IPS DF 4.7 (cell line): ENCODE data around the gene ZRANB2.

Experiments used
- DNase-seq: peaks from one replicate; pipeline ENCODE4 v3.0.0-alpha.2; 2013; ENCODE audit warnings: low spot score; ENCODE audit errors: extremely low read depth

Gene ZRANB2

DNA sequence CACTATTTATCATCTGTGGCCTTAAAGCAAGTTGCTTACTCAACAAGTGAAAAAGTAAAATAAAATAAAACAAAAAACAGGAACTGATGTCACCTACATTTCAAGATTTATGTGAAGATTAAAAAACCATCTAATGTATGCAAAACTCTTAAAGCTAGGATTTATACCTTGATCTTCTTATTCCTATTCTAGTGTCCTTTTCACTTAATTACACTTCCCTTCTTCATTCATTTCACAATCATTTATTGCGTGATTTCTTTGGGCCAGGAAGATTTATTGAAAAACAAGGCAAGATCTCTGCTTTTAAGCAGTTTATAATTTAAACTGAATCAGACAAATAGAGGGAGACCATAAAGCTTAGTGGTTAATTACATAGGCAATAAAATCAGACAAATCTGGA is 51.9 kb downstream of the ZRANB2 start:
- DNase-seq, result no peak

DNA sequence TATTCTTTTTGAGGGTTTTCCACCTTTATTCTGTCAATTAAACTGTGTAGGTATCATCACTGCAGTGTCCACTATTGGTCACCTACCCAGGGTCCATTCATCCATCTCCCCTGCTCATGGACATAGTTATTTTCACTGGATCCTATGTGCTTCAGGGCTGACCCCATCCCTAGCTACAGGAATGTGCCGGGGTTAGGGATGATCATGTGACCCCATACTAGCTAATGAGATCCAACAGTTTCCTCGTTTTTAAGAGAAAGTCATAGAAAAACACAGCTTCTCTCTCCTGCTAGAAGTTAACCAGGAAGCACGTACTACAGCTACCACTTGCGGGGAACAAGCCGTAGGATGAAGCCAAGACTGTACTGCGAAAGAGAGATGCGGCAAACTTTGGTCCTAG is 52.8 kb downstream of the ZRANB2 start:
- no peak for DNase-seq

DNA sequence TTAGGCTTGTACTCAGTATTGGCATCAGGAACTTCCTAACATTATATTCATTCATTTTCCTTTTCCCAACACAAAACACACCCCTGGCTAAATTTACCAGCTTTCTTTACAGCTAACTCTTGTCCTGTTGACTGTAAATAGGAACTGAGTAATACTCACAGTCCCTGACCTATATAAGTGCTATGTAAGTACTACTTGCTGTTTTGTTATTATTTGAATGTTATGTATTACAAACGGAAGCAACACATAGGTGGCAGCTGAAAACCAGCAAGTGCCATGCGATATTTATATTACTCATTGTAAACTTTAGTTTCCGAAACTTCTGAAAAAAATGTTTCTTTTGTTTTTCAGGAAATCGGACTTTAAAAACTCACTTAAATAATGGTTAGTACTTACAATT is 54.7 kb downstream of the ZRANB2 start:
- DNase-seq, result no peak

DNA sequence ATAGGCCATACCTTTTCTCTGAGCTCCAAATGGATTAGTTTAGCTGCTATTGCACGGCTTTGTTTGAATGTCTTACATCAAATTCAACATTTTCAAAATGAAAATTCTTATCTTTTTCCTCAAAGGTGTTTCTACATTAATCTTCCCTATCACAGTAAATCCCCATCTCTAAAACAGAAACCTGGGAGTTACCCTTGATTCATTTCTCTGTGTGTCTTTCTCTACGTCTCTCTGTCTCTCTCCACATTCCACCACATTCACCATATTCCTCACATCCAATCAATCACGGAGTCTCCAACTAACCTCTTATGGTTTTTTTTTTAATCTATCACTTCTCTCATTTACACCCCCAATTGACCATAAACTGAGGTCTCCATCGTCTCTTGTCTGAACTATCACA is 57.3 kb downstream of the ZRANB2 start:
- DNase-seq, result no peak

DNA sequence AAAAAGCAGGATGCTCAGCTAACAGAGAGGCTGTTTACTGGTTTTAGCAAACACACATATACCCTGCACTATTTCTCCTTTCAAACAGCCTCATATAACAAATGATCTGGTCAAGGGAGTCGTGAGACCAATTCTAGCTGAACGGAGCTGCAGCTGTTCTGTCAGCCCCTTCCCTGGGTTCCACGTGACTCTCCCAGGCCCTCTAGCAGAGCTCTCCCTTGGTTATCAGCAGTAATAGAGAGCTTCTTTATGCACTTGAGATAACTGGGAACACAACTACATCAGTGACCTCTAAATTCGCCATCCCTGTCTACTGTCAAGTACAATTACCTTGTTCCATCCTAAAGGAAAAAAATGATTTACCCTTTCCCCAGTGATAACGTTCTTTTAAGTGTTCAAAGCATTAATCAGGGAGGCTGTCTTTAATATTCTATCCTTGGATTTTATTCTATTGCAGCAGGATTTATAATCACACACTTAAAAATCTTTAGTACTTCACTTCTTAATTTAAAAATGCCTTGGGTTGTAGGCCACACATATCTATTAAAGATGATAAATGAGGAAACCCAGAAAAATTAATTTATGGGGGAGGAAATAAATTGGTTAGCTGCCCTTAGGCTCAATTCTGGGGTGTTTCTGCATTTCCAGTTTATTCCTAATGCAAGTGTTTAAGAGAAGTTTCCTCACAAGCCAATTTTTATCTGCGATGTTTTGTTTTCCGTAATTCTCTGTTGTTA is 61.4 kb downstream of the ZRANB2 start:
- DNase-seq, result no peak

DNA sequence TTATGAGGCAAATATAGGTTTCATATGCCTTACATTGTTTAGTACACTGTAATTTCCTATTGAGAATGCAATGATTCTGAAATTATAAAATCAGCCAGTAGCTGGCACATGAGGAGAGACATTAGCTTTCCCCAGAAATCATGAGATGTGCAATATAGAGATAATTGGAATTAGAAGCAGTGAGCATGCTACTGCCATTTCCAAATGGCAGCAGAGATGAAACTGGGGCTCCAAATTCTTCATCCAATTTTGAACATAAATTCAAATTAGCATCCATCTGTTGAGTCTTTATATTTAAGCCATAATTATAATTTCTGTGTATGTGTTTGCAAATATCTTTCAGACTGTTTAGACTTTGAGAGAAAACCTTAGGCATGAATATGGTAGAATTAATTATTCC is 62.0 kb downstream of the ZRANB2 start:
- DNase-seq, result no peak

DNA sequence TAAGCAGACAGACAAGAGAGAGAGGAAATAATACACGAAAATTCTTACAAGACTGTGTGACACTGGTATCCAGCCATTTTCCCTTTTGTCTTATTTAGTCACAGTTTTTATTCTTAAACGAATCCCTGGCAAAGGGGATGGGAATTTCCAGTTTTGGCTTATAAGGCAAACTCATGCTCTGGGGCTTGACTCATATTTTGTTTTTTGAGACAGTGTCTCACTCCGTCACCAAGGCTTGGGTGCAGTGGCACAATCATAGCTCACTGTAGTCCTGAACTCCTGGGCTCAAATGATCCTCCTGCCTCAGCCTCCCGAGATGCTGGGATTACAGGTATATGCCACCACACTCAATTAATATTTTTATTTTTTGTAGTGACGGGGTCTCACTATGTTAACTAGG is 65.1 kb downstream of the ZRANB2 start:
- DNase-seq, result no peak

DNA sequence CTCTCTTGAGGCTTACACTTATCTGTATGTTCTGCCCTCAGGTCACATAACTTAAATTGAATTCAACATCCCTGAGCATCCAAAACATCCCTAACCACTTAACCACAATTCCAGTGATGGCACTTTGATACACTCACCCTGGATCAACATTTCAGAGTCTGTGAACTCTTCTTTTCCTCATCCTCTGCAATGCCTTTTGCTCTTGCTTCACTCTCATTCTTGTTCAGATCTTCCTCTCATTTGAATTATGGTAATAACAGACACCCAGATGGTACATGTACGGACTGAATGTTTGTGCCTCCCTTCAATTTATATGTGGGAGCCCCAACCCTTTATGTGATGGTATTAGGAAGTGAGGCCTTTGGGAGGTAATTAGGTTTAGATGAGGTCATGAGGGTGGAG is 66.7 kb downstream of the ZRANB2 start:
- DNase-seq, result no peak
